ENCODE results near the gene PAX7. TPM values are rescaled to one million over a fixed set of nuclear protein-coding genes. Genes with fewer than 3 reads are reported as not detected.

PAX7 gene
- total and polyA plus RNA-seq, 2 of the 4 experiments (the other 2 are of a cell fraction) = not detected

DNA sequence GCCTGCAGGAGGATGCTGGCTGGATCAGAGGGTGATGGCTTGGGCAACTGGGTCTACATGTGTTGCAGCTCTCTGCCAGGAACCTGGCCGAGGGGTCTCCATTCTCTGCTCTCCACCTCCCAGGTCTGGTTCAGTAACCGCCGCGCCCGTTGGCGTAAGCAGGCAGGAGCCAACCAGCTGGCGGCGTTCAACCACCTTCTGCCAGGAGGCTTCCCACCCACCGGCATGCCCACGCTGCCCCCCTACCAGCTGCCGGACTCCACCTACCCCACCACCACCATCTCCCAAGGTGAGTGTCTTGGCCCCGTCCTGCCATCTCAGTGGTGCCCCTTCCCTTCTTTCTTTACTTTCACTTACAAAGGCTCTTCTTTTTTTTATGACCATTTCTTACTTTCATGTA, 69.9 kb downstream of the PAX7 start:
- H2AK5ac ChIP-seq (ENCODE audit: low read depth, low read length) = no peak overlapping the region
- no peak overlapping the region for H3K23ac ChIP-seq (ENCODE audit: low read depth, low read length)
- H3K4me3 ChIP-seq (ENCODE audit: insufficient read depth, low read depth, low read length) = no peak overlapping the region
- no peak overlapping the region for H3K56ac ChIP-seq (ENCODE audit: extremely low read depth, insufficient read depth, low read length)
- dilution Hi-C loops (cut with HindIII; ENCODE audit: low sequenced_read_pairs, unreplicated experiment) = no loop called here
- H4K20me1 ChIP-seq (ENCODE audit: insufficient read depth, low read length) = no peaks in the 10 kb centered on the region
- H3K27ac ChIP-seq (ENCODE audit: insufficient read depth, low read length) = no peak overlapping the region
- no peaks in the 10 kb centered on the region for H3K9me1 ChIP-seq (ENCODE audit: insufficient read depth, low read length)
- ChIA-PET CTCF (no interaction called here), POLR2A (ENCODE audit: unreplicated experiment) (no interaction called here)
- no peak overlapping the region for H2BK120ac ChIP-seq (ENCODE audit: low read depth, low read length)
- WGBS, 2 experiments (ENCODE audit: extremely low coverage in 2 of 2, insufficient read length in 1 of 2) = 100% methylated on average over 1 of the region's 12 CpGs; no CpG with 5 or more reads in 1 of the 2 experiments
- H4K5ac ChIP-seq (ENCODE audit: low read depth, low read length) = no peak overlapping the region
- TF ChIP-seq RCOR1 (IDR thresholded peaks at IDR 0.05; ENCODE audit: insufficient replicate concordance, low read length) (no peak), MAFK (IDR thresholded peaks at IDR 0.05; ENCODE audit: low read depth, low read length) (no peak), MXI1 (IDR thresholded peaks at IDR 0.05; ENCODE audit: borderline replicate concordance, low read depth, low read length) (no peak), NFE2L2 (IDR thresholded peaks at IDR 0.05; ENCODE audit: low read depth, low read length) (no peak), FOS (IDR thresholded peaks at IDR 0.05; ENCODE audit: low read depth, low read length) (no peak), POLR2A (IDR thresholded peaks at IDR 0.05; ENCODE audit: low read depth, low read length) (no peak), SMC3 (IDR thresholded peaks at IDR 0.05; ENCODE audit: low read depth, low read length) (no peak), ELK1 (IDR thresholded peaks at IDR 0.05; ENCODE audit: borderline replicate concordance, low read depth, low read length) (no peak), RFX5 (IDR thresholded peaks at IDR 0.05; ENCODE audit: low read depth, low read length) (no peak), MAZ (IDR thresholded peaks at IDR 0.05; ENCODE audit: borderline replicate concordance, low read depth, low read length) (no peak), CHD1 (IDR thresholded peaks at IDR 0.05; ENCODE audit: low read depth, low read length) (no peak), BHLHE40 (IDR thresholded peaks at IDR 0.05; ENCODE audit: low read depth, low read length) (no peak), RAD21 (IDR thresholded peaks at IDR 0.05; ENCODE audit: low read length) (no peak), CEBPB (IDR thresholded peaks at IDR 0.05; ENCODE audit: low read depth, low read length) (no peak)
- TF ChIP-seq, protein P1, sequence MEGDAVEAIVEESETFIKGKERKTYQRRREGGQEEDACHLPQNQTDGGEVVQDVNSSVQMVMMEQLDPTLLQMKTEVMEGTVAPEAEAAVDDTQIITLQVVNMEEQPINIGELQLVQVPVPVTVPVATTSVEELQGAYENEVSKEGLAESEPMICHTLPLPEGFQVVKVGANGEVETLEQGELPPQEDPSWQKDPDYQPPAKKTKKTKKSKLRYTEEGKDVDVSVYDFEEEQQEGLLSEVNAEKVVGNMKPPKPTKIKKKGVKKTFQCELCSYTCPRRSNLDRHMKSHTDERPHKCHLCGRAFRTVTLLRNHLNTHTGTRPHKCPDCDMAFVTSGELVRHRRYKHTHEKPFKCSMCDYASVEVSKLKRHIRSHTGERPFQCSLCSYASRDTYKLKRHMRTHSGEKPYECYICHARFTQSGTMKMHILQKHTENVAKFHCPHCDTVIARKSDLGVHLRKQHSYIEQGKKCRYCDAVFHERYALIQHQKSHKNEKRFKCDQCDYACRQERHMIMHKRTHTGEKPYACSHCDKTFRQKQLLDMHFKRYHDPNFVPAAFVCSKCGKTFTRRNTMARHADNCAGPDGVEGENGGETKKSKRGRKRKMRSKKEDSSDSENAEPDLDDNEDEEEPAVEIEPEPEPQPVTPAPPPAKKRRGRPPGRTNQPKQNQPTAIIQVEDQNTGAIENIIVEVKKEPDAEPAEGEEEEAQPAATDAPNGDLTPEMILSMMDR (conservative IDR thresholded peaks at IDR 0.05; ENCODE audit: low read depth, low read length) = no peak
- TF ChIP-seq, protein P2, sequence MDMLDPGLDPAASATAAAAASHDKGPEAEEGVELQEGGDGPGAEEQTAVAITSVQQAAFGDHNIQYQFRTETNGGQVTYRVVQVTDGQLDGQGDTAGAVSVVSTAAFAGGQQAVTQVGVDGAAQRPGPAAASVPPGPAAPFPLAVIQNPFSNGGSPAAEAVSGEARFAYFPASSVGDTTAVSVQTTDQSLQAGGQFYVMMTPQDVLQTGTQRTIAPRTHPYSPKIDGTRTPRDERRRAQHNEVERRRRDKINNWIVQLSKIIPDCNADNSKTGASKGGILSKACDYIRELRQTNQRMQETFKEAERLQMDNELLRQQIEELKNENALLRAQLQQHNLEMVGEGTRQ (IDR thresholded peaks at IDR 0.05; ENCODE audit: low read depth, low read length) = no peak
- H2AFZ ChIP-seq (replicated peaks; ENCODE audit: low read length, poor library complexity) = no peak overlapping the region
- H3K4me1 ChIP-seq (ENCODE audit: control insufficient read depth, insufficient read depth, low read length) = no peaks in the 10 kb centered on the region
- H3K36me3 ChIP-seq (ENCODE audit: control insufficient read depth, insufficient read depth, low read length) = no peaks in the 10 kb centered on the region
- intact Hi-C loops (cut with micrococcal nuclease) = no loop called here
- no peak overlapping the region for H3K4ac ChIP-seq (ENCODE audit: low read depth, low read length)
- in situ Hi-C loops (cut with MboI; ENCODE audit: low sequenced_read_pairs) = no loop called here
- no peak overlapping the region for H2BK5ac ChIP-seq (ENCODE audit: low read depth, low read length, poor library complexity, severe bottlenecking)
- BruUV-seq (replicated peaks) = no TSS peak
- H3K79me1 ChIP-seq (ENCODE audit: low read depth in 1 of 2, low read length in 2 of 2) = no peaks in the 10 kb centered on the region
- no peaks in the 10 kb centered on the region for H3K9me3 ChIP-seq (ENCODE audit: control insufficient read depth, insufficient read depth, low read length)
- DNase-seq = no peak
- no peak overlapping the region for H3K9ac ChIP-seq (ENCODE audit: low read depth, low read length)
- no peak overlapping the region for H3K4me2 ChIP-seq (ENCODE audit: low read depth, low read length)
- ATAC-seq (ENCODE audit: low read depth) = no peak
- no peak overlapping the region for H2BK20ac ChIP-seq (ENCODE audit: low read depth, low read length)
- H3K18ac ChIP-seq (ENCODE audit: low read depth, low read length) = no peak overlapping the region
- H3K27me3 ChIP-seq (ENCODE audit: control insufficient read depth, insufficient read depth, low read length) = no peaks in the 10 kb centered on the region; the same call in none of the 2 replicates
- no peak overlapping the region for H2AK9ac ChIP-seq (replicated peaks; ENCODE audit: low read depth, low read length, poor library complexity)
- no peak overlapping the region for H4K91ac ChIP-seq (ENCODE audit: insufficient read depth, low read depth, low read length)
- H2BK15ac ChIP-seq (ENCODE audit: low read depth, low read length) = no peak overlapping the region
- no peak overlapping the region for H3K14ac ChIP-seq (replicated peaks; ENCODE audit: low read depth, low read length)
- H4K8ac ChIP-seq (ENCODE audit: low read depth in 2 of 2, low read length in 2 of 2) = no peak overlapping the region

Data from IMR-90 (cell line).